HL-60/S4 (cell line): ENCODE measurements around the gene SYCP3.
"Not testable (repeated sequence)": the region's sequence is repeated elsewhere in the genome, so short reads cannot be mapped to it uniquely, and the experiment has no call there.

ENCODE experiments used
- in situ Hi-C: fragments of 300-500 bp; cut with MboI; formaldehyde crosslinking; loops from 2 replicates; pipeline ENCODE4 v1.14.3; 2022; ENCODE audit warnings: low sequenced_read_pairs

Gene SYCP3

DNA sequence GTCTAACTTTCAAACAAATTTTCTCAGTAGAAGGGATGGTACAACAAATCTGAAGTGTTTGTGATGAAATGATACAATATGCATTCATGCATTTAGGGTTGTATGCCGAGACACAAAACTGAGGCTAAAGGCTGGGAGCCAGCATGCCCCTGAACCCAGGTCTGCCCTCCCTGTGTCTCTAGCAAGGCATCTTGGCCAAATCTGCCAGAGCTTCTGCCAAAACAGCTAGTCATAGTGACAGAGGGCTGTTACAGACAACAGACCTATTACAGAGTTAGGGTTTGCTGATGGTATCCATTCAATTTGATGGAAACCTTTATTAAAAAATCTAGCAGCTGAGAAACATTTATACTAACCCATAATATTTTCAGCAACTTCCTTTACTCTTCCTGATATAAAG, 53.1 kb downstream of the SYCP3 start:
- in situ Hi-C loops, result no loop called here

DNA sequence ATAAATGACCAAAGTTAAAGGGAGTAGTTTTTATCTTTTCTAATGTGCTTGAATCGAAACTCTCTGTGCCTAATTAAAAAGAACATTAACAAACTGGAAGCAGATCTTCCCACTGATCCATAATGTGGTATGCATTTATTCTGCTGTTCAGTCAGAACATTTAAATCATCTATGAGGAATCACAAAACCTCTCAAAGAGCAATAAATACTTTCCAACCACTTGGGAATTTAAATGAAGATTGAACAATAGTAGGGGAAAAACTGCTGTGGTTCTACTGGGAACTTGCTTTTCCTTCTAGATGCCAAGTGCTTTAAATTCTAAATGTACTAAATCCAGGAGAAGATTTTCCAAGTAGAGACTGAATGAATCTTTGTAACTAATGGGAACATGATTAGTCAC, 54.2 kb downstream of the SYCP3 start:
- in situ Hi-C loops, result no loop called here

DNA sequence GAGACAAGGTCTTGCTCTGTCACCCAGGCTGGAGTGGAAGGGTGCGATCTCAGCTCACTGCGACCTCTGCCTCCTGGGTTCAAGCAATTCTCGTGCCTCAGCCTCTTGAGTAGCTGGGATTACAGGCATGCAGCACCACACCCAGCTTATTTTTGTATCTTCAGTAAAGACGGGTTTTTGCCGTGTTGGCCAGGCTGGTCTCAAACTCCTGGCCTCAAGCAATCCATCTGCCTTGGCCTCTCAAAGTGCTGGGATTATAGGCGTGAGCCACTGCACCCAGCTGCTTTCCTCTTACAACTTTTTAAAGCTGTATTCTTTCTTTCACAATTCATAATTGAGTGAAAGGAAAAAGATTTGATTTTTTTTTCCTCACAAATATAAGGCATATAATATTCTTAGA, 57.6 kb downstream of the SYCP3 start:
- in situ Hi-C loops, result not testable (repeated sequence)

DNA sequence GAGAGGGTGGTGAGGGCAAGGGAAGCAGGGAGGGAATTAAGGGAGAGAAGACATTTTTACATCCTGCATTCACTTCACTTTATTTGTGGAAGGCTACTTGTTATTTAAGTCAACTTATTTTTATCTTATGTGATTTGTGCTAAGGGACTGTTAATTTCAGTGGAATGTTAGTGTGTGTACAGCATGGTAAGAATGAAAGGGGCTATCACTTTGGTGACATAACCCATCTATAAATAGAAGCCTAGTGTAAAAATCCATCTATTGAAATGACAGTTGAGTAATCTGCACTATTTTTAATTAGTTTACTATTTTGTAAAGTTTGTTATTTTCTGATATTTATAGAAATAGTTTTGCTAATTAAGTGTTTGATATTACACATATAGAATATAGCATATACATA, 58.6 kb downstream of the SYCP3 start:
- in situ Hi-C loops, result no loop called here

DNA sequence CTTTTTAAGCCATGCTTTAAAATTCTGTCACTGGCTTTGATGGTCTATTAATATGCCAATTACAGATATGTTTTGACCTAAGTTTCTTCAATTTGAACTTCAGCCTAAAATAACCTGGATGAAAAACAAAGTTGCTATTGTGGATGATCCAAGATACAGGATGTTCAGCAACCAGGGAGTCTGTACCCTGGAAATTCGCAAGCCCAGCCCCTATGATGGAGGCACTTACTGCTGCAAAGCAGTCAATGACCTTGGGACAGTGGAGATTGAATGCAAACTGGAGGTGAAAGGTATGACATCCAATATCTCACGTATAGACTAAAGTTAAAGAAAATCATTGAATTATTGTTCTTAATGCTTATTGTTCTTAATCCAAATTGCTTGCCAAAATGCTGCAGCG, 59.0 kb downstream of the SYCP3 start:
- in situ Hi-C loops, result no loop called here
